Activated CD8-positive, alpha-beta memory T cell treated with anti-CD3 and anti-CD28 coated beads, Interleukin-2, amount 50 U/mL, for 1 hour (primary cell): Measurements from ENCODE around the gene NT5C1B.
"Not testable (repeated sequence)": the region's sequence is repeated elsewhere in the genome, so short reads cannot be mapped to it uniquely, and the experiment has no call there.

Experiments used
- DNase-seq: peaks from one replicate; pipeline ENCODE4 v3.0.0-alpha.2; 2020; ENCODE audit errors: extremely low read depth

NT5C1B gene

DNA sequence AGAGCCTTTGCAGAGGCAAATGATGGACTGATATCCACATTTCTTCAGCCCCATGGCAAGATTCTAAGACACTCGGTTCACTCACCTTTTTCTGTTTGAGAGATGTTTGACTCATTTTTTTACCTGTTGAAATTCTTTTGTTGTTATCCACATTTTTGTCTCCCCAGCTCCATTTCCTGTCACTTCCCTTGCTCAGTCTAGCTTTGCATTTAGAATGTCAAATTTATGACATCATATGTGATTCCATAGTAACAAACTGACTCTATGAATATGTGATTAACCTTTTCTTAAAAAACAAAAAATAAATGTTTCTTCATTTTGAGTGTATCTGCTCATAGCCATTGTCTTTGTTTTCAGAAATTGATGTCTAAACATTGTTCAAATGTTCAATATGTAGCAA, at the start of gene NT5C1B:
NT5C1B (minus strand) TSS at position 216 of the 400 bp plus-strand sequence; CDS start at position 115, 101 bp downstream.
- no peak for DNase-seq

DNA sequence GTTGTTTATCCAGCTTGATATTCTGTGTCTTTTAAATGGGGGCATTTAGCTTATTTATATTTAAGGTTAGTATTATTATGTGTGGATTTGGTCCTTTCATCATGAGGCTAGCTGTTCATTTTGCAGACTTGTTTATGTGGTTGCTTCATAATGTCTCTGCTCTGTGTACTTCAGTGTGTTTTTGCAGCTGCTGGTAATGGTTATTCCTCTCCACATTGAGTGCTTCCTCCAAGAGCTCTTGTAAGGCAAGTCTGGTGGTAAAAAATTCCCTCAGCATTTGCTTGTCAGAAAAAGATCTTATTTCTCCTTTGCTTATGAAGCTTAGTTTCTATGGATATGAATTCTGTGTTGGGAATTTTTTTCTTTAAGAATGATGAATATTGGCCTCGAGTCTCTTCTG, 47.8 kb upstream of the NT5C1B start:
- no peak for DNase-seq

DNA sequence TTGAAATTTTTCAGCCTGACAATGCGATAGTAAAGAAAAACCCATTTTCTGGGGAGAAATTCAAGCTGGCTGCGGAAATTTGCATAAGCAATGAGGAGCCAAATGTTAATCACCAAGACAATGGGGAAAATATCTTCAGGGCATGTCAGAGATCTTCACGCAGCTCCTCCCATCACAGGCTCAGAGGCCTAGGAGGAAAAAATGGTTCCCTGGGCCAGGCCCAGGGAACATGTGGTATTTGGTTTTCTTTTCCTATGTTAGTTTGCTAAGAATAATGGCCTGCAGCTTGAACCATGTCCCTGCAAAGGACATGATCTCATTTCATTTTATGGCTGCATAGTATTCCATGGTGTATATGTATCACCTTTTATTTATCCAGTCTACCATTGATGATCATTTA, 43.3 kb upstream of the NT5C1B start:
- not testable (repeated sequence) for DNase-seq

DNA sequence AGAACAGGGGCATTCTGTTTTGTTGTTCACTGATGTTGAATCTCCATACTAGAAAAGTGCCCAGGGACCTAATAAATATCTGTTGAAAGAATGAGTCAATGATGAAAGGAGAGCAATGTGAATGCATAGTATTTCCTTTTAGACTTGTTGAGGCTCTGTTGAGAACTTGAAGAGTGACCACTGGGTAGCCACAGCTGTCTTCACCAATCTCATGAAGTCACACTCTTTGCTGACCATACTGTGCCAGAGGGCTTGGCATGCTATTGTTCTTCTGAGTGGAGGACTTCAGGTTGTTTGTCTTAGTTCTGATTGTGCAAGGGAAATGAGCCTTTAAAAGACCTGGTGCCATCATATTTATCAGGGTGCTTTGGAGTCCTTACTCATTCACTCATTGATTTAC, 41.6 kb upstream of the NT5C1B start:
- no peak for DNase-seq

DNA sequence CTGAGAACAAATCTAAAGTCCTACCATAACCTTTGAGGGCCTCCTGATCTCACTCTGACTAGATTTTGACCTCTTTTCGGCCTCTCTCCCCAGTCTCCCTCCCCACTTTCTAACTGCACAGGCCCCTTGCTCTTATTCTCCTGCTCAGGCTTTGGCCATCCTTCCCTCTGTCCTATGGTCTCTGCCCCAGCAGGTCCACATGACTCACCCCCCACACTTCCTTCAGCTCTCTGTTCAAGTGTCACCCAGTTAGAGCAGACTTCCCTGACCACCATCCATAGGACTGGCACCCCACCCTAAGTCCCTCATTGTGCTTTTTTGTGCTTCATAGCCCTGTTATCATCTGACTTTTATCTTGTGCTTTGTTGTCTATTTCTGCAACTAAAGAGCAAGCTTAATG, 41.2 kb upstream of the NT5C1B start:
- no peak for DNase-seq

DNA sequence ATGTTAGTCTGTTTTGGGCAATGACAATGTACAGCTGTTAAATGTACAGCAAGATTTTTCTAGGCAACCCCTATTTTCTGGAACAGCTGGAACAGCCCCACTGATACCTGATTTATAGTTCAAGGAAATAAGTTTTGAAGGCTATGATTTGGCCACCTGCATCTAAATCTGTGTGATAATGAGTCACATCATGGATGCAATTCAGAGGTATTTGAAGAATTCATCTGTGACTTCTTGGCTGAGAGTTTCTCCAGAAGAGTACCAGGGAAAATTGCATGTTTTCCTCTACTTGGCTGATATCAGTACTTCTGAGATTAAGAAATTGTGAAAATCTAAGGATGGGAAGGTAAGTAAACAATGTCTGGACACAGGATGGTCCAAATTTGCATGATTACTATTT, 40.7 kb upstream of the NT5C1B start:
- no peak for DNase-seq

DNA sequence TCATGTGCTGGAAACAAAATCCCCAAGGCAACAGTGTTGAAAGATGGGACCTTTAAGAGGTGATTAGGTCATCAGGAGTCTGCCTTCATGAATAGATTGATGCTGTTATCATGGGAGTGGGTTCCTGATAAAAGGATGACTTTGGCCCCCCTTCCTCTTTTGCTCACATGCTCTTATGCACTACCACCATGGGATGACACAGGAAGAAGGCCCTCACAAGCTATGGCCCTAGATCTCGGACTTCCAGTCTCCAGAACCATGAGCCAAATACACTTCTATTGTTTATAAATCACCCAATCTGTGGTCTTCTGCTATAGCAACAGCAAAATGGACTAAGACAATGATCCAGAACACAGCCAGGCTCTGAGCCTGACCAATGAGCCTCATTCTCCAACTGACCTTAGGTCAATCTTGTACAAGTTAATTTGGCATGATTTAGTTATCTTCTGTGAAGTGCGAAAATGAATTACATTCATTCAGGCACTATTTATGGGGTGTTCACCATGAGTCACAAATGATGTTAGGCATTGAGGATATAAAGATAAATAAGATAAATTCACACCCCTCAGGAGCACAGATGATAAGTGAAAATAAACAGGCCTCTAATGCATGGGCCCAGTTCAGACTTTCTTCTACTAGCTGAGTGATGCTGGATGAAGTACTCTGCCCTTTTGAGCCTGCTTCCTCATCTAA, 37.7 kb upstream of the NT5C1B start:
- DNase-seq, result no peak

DNA sequence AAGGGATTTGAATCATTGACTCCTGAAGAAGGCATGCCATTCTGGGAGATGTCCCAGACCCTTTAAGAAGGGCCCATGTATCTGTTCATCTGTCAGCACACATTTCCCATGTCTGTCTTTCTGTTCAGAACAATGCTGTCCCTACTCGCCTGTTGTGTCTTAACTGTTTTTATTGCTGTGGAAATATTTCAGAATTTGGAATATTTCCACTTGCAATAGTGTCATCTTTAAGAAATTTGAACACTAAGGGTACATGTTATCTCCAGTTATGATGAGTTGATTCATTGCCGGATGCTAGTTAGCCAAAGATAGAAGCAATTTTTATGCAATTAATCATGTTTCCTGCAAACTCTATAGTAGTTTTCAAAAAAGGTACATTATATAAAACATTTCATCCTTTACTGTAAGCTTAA, 36.9 kb upstream of the NT5C1B start:
- DNase-seq, result no peak

DNA sequence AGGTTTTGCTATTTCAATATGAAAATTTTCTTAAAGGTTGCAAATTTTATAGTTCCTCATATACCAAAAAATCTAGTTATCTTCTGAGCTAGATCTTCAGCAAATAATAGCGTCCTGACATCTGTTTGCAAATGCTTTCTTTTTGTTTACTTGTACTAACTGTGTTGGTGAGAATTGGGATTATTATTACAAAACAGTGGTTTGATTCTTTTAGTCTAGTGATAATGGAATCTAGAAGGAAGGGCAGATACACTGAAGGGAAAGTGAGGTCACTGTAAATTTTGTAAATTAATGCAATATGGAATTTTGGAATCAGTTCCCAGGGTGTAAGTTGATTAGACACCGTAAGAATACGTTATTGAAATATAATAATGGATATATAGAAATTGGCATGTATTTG, 36.2 kb upstream of the NT5C1B start:
- DNase-seq, result no peak

DNA sequence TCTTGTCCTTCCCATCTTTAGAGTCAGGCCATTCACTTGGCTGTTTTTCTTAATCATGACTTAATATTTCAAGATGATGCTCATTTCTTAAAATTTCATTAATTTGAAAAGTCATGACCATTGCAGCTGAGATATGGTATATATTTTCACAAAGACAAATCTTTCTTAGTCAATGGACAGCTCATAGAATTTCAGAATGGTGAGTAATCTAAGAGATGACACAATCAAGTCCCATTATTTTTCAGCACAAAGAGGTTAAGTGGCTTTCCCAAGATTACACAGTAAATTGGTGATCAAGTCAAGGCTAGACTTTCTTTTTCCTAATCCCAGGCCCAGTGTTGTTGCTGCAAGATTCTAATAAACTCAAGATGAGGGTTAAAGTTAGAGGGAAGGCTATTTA, 34.4 kb upstream of the NT5C1B start:
- no peak for DNase-seq

DNA sequence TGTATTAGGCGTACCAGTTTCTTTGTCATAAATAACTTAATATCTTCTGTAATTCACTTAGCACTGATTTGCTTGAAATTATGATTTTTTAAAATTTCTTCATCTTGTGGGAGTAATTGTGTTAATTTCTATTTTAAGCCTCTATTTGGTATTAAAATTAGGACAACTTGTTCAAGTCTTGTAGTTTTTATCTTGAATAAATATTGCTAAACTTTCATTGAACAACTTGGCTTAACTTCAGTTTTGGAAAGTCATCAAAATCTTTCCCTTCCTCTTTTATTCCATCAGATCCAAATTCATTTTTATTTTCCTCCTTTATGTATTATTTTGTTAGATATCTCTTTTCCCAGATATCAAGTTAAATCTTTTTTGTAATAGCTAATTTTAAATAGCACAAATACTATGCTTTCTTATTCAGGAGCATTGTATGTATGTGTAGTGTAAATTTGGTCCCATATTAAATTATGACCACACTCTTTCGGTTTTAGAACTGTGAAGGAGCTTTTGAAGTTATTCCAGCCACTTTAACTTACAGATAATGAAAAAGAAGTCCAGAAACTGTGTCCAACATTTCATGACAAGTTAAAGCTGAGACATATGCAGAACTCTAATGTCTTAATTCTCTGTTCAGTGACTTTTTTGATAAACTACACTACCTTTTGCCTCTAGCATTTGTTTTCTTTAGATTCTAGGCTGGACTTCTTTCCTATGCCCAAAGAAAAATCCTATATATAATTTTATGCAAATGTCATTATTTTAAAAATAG, 31.7 kb upstream of the NT5C1B start:
- no peak for DNase-seq

DNA sequence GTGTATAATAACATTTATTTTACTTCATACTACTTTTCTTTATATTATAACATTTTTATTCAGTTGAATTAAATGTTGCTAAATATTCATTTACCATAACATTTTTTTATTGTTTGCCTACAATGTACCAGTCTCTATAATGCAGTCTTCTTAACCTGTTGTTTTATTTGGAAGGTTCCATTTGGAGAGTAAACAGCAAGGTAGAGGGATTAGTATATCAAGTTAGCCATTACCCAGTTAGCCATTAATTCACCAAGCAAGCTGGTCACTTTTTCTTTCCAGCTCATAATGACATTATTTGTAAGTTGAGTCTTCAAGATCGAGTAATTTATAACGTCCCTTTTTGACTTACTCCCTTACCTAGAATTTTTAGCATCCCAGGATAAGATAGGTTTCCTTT, 29.7 kb upstream of the NT5C1B start:
- no peak for DNase-seq

DNA sequence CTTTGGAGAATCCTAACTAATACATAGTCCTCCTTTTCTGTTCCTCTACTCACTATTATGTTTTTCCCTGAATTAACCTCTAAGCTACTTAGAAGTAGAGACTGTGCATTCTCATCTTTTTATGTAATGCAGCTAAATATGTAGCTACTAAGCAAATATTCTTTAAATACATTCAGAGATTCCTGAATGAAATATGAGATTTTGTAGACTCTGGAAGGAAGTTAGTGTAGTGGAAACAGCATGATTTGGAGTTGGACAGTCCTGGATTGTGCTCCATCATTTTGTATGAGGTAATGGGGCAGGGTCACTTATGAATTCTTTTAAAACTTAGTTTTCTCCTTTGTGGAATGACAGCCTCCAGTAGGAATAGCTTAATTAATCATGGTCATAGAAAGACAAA, 24.7 kb upstream of the NT5C1B start:
- DNase-seq, result no peak

DNA sequence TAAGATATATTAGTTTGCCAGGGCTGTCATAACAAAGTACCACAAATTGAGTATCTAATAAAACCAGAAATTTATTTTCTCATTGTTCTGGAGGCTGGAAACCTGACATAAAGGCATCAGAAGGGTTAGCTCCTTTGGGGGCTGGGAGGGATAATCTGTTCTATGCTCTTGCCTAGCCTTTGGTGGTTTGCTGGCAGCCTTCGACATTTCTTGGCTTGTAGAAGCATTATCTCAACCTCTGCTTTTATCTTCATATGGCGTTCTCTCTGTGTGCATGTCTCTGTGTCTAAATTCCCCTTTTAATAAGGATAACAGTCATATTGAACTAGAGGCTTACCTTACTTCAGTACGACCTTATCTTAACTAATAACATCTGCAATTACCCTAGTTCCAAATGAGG, 22.8 kb upstream of the NT5C1B start:
- no peak for DNase-seq

DNA sequence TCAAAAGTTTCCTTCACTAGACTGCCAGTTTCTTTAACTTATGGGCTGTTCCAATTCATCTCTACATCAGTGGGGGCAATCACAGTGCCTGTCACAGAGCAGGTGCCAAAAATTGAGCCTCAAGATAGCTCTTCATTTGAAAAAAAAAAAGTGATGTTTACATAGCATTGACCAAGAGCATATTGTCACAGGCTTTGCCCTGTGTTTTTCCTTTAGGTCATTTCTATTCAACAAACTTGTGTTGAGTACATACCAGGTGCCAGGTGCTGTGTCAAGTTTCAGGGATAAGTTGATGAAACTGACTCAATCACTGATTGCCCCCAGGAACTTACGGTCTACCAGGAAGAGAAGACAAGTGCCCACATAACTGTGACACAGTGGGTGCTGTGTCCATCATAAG, 22.2 kb upstream of the NT5C1B start:
- DNase-seq, result no peak

DNA sequence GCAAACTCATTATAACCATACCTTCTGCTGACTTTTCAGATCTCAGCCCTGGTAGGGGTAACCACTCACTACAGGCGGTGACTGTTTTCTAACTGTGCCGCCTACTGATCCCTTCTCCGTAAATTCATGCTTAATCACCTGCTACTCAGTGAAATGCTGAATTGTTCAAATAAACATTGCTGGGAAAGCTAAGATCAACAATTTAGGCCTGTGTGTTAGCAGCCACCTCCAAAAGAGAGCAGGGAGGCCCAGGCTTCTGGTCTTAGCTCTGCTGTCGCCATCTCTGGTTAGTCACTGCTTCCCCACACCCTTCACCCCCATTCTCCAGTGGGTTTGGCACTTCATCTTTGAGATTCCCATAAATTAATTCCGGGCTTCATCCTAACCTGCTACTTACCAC, 21.8 kb upstream of the NT5C1B start:
- no peak for DNase-seq

DNA sequence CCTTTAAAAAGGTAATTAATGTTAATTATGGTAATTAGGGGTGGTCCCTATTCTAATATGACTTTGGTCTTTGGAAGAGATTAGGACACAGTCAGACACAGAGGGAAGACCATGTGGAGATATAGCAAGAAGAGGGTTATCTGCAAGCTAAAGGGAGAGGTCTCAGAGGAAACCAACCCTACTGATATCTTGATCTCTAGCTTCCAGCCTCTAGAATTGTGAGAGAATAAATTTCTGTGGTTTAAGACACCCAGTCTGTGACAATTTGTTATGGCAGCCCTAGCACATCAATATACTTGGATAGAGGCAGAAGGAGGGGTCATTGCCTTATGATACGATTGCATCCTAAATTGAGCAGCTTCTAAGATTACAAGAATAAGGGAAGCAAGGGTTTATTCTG, 21.3 kb upstream of the NT5C1B start:
- no peak for DNase-seq

DNA sequence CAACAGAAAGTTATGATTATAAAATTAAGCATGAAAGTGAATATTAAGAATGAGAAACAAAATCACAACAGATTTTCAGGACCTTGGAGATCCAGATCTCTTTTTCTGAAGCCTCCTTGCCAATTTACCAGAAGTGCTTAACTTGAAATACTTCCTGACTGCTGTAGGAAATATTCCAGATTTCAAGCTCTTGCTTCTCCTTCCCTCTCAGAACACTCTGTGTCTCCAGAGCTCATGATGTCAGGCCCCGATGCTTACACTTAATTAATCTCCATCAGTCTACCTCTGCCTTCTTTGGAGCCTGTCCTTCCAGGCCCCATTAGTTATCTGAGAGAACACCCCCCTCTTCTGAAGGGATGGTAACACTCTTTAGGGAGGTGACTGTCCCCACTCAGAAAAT, 20.7 kb upstream of the NT5C1B start:
- DNase-seq, result no peak

DNA sequence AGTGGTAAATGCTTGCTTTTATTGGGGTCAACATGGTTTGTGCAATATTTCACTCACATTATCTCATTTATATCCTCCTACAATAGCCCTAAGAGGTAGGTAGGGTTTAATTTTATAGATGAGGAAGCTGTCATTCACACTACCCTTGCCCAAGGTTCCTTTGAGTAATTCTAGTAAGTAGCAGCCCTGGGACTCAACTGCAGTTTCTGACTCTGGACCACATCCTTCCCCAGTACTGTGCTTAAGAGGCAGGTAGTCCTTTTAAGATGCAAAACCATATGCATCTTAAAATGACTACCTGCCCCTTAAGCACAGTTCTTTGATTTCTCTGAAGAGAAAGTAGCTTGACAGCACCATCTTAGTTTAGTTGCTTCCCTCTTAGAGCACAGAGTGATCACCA, 15.7 kb upstream of the NT5C1B start:
- DNase-seq, result no peak

DNA sequence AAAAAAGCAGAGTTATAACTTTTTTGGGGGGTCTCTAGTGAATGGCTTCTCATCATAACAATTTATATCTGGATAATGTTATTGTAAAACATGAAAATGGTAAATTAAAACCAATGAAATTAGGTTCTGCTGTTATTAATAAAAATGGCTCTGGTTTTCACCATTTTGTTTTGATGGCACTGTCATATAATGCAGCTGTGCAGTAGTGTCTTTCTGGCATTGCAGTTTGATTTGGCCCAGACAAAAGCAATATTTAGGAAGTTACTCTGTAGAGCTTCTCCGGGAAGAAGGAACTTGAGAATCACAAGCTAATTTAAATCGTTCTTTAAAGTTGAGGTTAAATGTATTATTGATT, 15.1 kb upstream of the NT5C1B start:
- no peak for DNase-seq

DNA sequence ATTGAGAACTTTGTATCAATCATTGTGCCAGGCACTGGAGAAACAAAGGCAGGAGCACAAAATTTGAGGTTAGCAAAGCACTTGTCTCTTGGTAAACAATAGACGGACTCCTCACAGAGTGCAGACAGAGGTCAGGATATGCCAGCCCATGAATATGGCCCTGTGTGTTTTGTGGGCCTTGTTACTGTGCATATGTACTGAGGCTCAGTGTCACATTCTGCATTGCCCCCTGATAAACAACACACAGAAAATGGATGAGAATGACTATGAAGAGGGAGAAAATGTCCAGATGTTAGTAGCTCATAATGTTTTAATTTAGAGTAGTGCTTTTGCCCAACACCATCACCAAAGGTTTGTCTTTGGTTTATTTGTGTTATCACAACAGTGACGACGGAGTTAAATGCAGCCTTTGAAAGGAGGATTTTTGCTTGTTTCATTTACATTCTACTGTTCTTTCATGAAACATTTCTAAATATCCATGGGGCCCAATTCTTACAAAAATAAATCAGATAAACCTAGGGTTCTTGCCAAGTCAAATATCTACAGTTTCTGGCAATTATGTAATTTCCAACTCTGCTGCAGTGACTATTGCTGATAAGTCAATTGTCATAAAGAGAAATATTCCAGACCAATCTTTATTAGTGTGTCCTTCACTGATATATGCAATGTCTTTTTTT, 14.6 kb upstream of the NT5C1B start:
- no peak for DNase-seq

DNA sequence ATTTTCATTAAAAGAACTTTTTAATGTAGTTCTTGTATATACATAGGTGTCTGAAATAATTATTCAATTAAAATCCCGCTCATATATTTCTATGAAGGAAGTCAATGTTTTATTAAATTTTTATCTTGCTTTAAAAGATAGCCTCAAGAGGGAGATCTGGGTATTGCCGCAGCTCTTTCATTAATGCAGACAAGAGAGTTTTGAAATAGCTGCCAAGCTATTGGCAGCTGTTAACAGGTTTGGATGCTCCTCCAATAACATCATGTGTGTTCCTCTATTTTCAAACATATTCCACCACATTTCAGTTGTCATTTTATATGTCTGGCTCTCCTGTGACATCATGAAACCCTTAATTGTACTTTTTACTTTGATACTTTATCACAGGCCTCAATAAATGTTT, 12.9 kb upstream of the NT5C1B start:
- no peak for DNase-seq

DNA sequence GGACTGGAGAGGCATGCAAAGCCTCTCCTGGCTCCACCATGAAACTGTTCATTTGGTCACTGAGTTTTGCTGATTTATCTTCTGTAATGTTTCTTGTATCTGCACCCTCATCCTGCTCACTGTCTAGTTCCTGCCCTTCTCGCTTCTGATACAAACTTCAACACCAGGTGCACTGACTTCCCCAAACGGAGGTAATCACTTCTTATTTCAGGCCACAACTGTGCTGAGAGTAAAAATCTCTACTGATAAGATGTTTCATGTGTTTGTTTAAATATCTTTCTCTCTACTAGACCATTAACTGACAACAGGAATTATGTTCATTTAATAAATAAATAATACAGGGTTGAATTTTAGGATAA, 10.9 kb upstream of the NT5C1B start:
- DNase-seq, result no peak
